ENCODE data around the gene SPACA9. TPM values are rescaled to one million over a fixed set of nuclear protein-coding genes. Genes with fewer than 3 reads are reported as not detected.

The SPACA9 gene
- total RNA-seq, 4 donors from 2014 or later = 0.26 to 7.0 (median 2.4) TPM

DNA sequence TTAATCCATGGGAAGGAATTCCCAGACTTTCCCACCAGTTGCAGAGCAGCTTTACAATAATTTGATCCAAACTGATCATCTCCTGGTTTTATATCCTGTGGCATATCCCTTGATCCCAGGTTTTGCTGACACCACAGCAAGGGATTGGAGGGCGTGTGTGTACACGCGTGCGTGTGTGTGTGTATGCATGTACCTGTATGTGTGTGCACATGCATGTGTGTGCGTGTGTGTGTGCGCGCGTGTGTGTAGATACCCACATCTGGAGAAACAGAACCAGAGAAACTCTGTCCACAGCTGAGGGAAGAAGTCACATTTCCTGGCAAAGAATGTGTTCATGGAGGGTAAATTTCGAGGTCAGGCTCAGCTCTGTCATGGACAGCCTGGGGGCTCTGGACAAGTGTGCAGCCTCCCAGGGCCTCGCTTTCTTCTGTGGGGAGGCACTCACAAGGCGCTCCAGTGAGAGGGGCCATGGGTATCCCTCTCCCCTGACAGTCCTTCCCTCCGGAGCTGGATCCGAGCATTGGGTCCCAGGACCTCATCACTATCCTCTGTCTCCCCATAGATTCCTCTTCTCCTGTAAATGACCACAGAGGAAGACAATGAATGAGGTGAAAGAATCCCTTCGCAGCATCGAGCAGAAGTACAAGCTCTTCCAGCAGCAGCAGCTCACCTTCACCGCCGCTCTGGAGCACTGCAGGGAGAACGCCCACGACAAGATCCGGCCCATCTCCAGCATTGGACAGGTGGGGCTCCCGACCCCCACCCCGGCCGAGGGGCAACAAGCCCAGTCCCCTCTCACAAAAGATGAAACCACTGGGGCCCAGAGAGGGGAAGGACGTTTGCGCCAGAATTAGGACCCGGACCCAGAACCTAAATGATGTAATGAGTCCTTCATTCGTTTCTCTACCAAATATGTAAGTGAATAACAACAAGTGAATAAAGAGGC lies 4.9 kb downstream of the SPACA9 start:
- Histone ChIP-seq H3K27me3 (no peaks in the 10 kb centered on the region), H3K4me3 (no peak overlapping the region), H3K4me1 (no peaks in the 10 kb centered on the region), H3K36me3 (no peaks in the 10 kb centered on the region), H3K27ac (no peak overlapping the region), H3K9me3 (no peaks in the 10 kb centered on the region)
- intact Hi-C loops (cut with DNase I; ENCODE audit: low total_unique reads) = no loop called here
- TF ChIP-seq, protein P1, sequence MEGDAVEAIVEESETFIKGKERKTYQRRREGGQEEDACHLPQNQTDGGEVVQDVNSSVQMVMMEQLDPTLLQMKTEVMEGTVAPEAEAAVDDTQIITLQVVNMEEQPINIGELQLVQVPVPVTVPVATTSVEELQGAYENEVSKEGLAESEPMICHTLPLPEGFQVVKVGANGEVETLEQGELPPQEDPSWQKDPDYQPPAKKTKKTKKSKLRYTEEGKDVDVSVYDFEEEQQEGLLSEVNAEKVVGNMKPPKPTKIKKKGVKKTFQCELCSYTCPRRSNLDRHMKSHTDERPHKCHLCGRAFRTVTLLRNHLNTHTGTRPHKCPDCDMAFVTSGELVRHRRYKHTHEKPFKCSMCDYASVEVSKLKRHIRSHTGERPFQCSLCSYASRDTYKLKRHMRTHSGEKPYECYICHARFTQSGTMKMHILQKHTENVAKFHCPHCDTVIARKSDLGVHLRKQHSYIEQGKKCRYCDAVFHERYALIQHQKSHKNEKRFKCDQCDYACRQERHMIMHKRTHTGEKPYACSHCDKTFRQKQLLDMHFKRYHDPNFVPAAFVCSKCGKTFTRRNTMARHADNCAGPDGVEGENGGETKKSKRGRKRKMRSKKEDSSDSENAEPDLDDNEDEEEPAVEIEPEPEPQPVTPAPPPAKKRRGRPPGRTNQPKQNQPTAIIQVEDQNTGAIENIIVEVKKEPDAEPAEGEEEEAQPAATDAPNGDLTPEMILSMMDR (IDR thresholded peaks at IDR 0.05) = no peak
- no peak for TF ChIP-seq POLR2A (IDR thresholded peaks at IDR 0.05)
- DNase-seq = no peak

DNA sequence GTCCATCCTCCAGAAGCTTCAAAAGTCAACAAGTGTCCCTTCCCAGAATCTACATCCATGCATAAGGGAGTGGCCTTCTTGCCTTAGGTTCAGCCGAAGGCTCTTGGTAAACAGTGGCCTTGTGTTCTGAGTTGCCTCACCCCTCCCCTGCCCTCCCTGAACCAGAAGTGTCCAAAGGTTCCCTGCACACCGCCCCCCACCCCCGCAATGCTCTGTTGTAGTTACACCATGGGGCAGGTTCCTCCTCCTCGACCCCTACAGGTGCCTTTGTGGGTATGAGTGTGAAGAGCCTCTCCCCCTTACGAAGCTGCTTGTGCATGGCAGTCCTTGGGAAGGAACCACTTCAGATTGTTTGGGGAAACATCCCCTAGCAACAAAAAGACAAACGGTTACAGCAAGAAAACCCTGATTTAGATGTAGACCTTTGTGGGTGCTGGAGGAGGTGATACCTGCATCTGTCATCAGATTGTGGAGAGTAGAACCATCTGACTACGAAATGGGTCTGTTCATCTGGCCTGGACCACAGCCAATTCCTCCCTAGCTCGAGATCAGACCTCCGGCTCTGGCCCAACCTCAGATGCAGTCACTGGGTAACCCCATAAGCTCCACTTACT lies 7.1 kb downstream of the SPACA9 start:
- H3K27ac ChIP-seq = no peak overlapping the region

DNA sequence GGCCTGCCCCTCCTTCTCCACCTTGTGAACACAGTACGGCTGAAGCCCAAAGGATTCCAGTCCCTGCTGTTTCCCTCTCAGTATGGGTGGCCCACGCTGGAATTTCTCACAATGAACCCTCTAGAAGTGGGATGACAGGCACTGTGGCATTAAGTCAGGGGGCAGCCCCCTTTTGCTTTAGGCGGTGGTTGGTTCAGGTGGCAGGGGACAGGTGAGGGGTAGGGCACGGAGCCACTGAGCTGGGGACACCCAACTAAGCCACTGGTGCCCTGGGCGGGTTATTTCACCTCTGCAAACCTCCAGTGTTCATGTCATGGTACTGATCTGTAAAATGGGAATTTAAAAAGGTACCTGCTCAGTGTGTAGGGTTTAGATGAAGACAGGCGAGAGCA lies 7.6 kb downstream of the SPACA9 start:
- Histone ChIP-seq H3K4me1 (no peaks in the 10 kb centered on the region), H3K9me3 (no peaks in the 10 kb centered on the region), H3K4me3 (no peak overlapping the region), H3K36me3 (no peaks in the 10 kb centered on the region), H3K27me3 (no peaks in the 10 kb centered on the region), H3K27ac (no peak overlapping the region)
- intact Hi-C loops (cut with DNase I; ENCODE audit: low total_unique reads) = no loop called here
- DNase-seq = no peak
- TF ChIP-seq, protein P1 (IDR thresholded peaks at IDR 0.05) = no peak
- no peak for TF ChIP-seq POLR2A (IDR thresholded peaks at IDR 0.05)

More for the DNA sequence above, 7.1 kb downstream of the SPACA9 start:
- Histone ChIP-seq H3K4me1 (no peaks in the 10 kb centered on the region), H3K27me3 (no peaks in the 10 kb centered on the region), H3K36me3 (no peaks in the 10 kb centered on the region), H3K9me3 (no peaks in the 10 kb centered on the region), H3K4me3 (no peak overlapping the region)
- no peak for DNase-seq
- intact Hi-C loops (cut with DNase I; ENCODE audit: low total_unique reads) = no loop called here
- TF ChIP-seq, protein P1 (IDR thresholded peaks at IDR 0.05) = no peak
- TF ChIP-seq POLR2A (IDR thresholded peaks at IDR 0.05) = no peak

DNA sequence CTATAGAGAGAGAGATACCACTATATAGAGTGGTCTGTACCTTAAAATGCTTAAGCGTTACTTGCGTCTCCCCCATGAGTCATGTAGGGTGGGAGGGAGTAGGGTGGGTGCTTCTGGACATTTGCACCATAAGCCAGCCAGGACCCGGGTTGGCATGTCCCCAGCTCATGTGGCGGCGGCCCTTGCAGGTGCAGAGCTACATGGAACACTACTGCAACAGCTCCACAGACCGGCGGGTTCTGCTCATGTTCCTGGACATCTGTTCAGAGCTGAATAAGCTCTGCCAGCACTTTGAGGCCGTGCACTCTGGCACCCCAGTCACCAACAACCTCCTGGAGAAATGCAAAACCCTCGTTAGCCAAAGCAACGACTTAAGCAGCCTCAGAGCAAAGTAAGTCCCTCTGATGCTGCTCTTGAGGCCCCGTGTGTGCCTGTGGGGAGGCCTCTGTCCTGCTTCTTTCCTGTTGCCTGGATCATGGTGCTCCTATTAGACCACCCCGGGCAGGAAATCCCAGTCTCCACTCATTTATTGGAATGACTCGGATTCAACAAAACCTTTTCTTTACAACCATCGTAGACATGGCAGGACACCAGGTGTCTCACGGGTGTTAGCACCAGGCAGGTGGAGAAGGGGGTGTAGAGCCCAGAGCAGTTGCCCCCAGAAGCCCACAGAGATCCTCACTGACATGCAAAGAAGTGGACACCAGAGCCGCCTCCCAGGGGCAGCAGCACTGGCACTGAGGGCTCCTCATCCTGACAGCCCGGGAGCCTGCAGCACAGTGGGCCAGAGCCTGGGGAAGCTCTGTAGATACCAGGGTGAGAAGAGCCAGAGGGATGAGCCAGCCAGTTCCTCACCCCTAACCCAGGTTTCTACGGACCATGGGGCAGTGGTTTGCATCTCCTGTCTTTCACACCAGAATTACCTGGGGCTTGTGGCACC lies 8.8 kb downstream of the SPACA9 start:
- Histone ChIP-seq H3K4me1 (no peaks in the 10 kb centered on the region), H3K36me3 (no peaks in the 10 kb centered on the region), H3K27ac (no peak overlapping the region), H3K27me3 (no peaks in the 10 kb centered on the region), H3K9me3 (no peaks in the 10 kb centered on the region), H3K4me3 (no peak overlapping the region)
- intact Hi-C loops (cut with DNase I; ENCODE audit: low total_unique reads) = no loop called here
- TF ChIP-seq POLR2A (IDR thresholded peaks at IDR 0.05) = no peak
- DNase-seq = no peak

DNA sequence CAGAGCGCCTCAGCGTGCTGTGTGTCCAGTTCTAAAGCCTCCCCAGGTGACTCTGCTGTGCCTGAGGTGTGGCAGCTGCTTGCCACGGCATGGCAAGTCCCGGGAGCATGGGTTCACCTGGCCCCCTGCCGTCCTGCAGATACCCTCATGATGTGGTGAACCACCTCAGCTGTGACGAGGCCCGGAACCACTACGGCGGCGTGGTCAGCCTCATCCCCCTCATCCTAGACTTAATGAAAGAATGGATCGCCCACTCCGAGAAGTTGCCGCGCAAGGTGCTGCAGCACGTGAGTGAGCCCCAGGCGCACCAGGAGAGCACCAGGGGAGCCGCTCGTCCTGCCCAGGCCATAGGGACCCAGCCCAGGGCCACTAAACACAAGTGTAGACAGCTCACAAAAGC lies 9.5 kb downstream of the SPACA9 start:
- H3K4me3 ChIP-seq = no peak overlapping the region
- no peaks in the 10 kb centered on the region for H3K4me1 ChIP-seq
- TF ChIP-seq, protein P1 (IDR thresholded peaks at IDR 0.05) = no peak
- TF ChIP-seq POLR2A (IDR thresholded peaks at IDR 0.05) = no peak
- DNase-seq = no peak
- intact Hi-C loops (cut with DNase I; ENCODE audit: low total_unique reads) = no loop called here
- no peaks in the 10 kb centered on the region for H3K27me3 ChIP-seq
- H3K36me3 ChIP-seq = no peaks in the 10 kb centered on the region
- H3K27ac ChIP-seq = no peak overlapping the region
- no peaks in the 10 kb centered on the region for H3K9me3 ChIP-seq

Data from uterus (tissue), 4 donors.